ENCODE measurements around the gene YPEL2. TPM values are rescaled to one million over a fixed set of nuclear protein-coding genes. Genes with fewer than 3 reads are reported as not detected.

YPEL2 gene
- total RNA-seq, 6 experiments from 2014 or later = 9.2 to 23.3 (median 15.2) TPM

DNA sequence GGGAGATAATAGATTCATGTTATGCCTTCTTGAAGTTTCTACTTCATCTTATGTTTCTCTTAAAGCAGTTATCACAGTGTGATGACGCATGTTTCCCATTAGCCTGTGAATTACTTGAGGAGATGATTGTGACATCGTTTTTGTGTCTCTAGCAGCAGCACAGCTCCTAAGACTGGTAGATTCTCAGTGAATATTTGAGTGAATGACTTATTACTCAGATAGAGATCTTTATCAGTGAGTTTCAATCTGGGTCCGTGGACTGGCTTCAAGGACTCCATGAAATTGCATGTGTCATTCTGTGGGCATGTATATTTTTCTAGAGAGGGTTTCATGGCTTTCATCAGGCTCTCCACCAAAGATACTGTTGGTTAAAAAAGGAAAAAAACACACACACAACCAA is 29.9 kb downstream of the YPEL2 start:
- Histone ChIP-seq H3K27me3 (no peaks in the 10 kb centered on the region), H3K36me3 (peaks cover 0 to 2% (median 0%) of the 10 kb centered on the region in 4 donors), H3K4me3 (no peak overlapping the region), H3K27ac (no peak overlapping the region), H3K9me3 (no peaks in the 10 kb centered on the region), H3K4me1 (peaks cover 5 to 49% (median 27%) of the 10 kb centered on the region in 4 donors)
- WGBS (ENCODE audit: insufficient coverage, low coverage, low lambda C conversion rate, missing lambda C conversion rate) = 54% methylated on average over 3 of the region's 3 CpGs
- no peak for TF ChIP-seq POLR2A (IDR thresholded peaks at IDR 0.05)
- TF ChIP-seq, protein P1, sequence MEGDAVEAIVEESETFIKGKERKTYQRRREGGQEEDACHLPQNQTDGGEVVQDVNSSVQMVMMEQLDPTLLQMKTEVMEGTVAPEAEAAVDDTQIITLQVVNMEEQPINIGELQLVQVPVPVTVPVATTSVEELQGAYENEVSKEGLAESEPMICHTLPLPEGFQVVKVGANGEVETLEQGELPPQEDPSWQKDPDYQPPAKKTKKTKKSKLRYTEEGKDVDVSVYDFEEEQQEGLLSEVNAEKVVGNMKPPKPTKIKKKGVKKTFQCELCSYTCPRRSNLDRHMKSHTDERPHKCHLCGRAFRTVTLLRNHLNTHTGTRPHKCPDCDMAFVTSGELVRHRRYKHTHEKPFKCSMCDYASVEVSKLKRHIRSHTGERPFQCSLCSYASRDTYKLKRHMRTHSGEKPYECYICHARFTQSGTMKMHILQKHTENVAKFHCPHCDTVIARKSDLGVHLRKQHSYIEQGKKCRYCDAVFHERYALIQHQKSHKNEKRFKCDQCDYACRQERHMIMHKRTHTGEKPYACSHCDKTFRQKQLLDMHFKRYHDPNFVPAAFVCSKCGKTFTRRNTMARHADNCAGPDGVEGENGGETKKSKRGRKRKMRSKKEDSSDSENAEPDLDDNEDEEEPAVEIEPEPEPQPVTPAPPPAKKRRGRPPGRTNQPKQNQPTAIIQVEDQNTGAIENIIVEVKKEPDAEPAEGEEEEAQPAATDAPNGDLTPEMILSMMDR (IDR thresholded peaks at IDR 0.05) = no peak
- intact Hi-C loops (cut with DNase I) = no loop called here
- ATAC-seq (no peak), DNase-seq (no peak)

DNA sequence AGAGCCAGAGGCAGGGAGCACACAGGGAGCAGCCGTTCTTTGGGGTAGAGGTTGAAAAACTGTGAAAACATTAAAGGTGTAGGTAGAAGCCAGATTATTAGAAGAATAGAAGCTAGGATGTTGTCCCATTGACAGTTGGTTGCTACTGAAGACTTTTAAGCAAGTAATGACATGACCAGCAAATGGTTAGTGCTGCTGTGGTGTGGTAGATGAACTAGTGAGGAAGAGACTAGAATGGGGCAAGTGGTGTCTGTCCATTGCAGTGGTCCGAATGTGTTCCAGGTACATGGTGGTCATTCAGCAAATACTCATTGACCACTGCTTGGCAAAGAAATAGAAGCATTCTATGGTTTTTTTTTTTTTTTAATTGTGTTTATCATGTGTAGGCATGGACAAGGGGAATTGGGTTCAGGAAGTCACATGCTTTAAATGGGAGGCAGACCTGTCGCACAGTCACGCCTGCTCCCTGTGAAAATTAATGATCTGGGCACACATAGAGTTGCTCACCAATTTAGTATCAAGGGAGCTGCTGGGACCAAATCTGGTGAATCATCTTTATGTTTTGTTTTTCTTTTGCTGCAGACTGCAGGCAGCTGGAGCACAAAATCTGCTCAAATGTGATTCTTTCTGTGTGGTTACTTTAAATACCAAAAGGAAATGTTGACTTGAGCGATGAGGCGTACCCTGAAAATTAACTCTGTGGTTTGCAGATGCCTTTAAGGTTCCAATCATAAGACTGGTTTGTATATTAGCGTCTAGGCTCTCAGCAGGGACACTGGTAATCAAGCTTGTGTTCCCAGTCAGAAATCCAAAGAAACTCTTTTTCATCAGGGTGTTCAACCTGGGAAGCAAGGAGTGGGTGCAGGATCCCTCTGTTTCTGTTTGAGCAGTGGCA is 30.7 kb downstream of the YPEL2 start:
- Histone ChIP-seq H3K4me1 (peaks cover 6 to 48% (median 26%) of the 10 kb centered on the region in 4 donors), H3K27ac (no peak overlapping the region), H3K9me3 (no peaks in the 10 kb centered on the region), H3K36me3 (no peaks in the 10 kb centered on the region), H3K27me3 (no peaks in the 10 kb centered on the region), H3K4me3 (no peak overlapping the region)
- ATAC-seq = no peak
- intact Hi-C loops (cut with DNase I) = no loop called here
- TF ChIP-seq, protein P1 (IDR thresholded peaks at IDR 0.05) = no peak
- no peak for TF ChIP-seq POLR2A (IDR thresholded peaks at IDR 0.05)
- 46% methylated on average over 6 of the region's 7 CpGs for WGBS (ENCODE audit: insufficient coverage, low coverage, low lambda C conversion rate, missing lambda C conversion rate)
- no peak for DNase-seq

DNA sequence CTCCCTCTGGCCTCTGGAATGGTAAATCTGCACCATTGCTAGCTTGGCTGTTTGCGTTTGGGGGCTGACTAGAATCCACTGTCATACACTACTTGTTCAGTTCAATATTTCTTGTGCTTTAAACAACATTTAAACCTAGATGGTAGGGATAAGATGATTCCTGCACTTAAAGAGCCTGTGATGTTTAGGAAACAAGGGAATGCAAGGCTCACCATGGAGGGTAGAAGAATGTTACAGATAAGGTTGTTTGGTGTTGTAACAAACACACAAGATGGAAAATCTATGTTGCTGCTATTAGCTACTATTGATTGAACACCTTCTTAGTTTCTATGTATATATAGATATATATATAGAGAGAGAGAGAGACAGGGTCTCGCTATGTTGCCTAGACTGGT is 31.4 kb downstream of the YPEL2 start:
- no peak for DNase-seq
- no peak for ATAC-seq
- Histone ChIP-seq H3K4me3 (no peak overlapping the region), H3K9me3 (no peaks in the 10 kb centered on the region), H3K4me1 (peaks cover 6 to 53% (median 27%) of the 10 kb centered on the region in 4 donors), H3K36me3 (no peaks in the 10 kb centered on the region), H3K27me3 (no peaks in the 10 kb centered on the region), H3K27ac (no peak overlapping the region)
- WGBS (ENCODE audit: insufficient coverage, low coverage, low lambda C conversion rate, missing lambda C conversion rate) = 89% methylated on average over 1 of the region's 2 CpGs
- TF ChIP-seq, protein P1 (IDR thresholded peaks at IDR 0.05) = no peak
- no peak for TF ChIP-seq POLR2A (IDR thresholded peaks at IDR 0.05)
- intact Hi-C loops (cut with DNase I) = no loop called here

DNA sequence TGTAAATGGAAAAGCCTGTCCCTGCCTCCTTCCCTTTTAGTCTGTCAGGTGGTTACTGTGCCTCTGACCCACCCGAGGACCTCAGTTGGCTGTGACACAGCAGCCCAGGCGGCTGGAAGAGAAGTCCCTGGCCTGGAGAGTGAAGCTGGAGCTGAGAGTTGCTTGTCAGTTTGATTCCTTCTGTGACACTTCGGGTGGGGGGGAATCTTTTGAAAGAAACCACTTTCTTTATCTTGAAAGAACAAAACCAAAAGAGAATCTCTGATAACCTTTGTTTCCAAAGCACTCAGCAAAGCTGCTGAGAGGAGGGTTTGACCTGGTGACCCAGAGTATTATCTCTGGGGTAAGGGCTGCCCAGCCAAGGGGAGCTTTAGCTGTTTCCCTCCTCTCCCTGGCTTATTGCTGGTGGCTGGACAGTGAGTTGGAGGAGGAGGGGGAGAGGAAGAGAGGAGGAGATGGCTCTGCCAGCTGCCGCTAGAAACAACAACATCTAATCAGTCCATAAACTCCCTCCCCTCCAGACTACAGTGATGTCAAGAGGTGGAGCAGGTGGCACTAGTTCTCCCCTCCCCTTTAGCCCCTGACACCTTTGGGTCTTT is 34.0 kb downstream of the YPEL2 start:
- H3K9me3 ChIP-seq = no peaks in the 10 kb centered on the region
- DNase-seq (peak in 1 of 3 donors; percentile 55), ATAC-seq (peak; percentile 6 to 39 (median 22))
- no peaks in the 10 kb centered on the region for H3K27me3 ChIP-seq
- H3K4me1 ChIP-seq = peaks cover 6 to 80% (median 42%) of the 10 kb centered on the region in 4 donors
- peak overlapping the region in 1 of 3 donors; percentile 30 for H3K4me3 ChIP-seq
- peak overlapping the region; percentile 78 to 96 (median 94) for H3K27ac ChIP-seq
- no peaks in the 10 kb centered on the region for H3K36me3 ChIP-seq
- TF ChIP-seq POLR2A (IDR thresholded peaks at IDR 0.05) = no peak
- TF ChIP-seq, protein P1 (IDR thresholded peaks at IDR 0.05) = no peak
- 5% methylated on average over 4 of the region's 4 CpGs for WGBS (ENCODE audit: insufficient coverage, low coverage, low lambda C conversion rate, missing lambda C conversion rate)
- intact Hi-C loops (cut with DNase I) = no loop called here
